Nephron (organoid): Measurements from ENCODE around the gene OR1D2.
A peak's percentile ranks its signal among the peaks of the same experiment; 100 is the strongest.

Source experiments
- H3K27ac Mint-ChIP-seq, 3 experiments: 2 replicates each; pipeline ENCODE4 v1.8.0; 2020; ENCODE audit warnings: mixed read lengths in 3 of 3, mild to moderate bottlenecking in 2 of 3, moderate library complexity in 1 of 3
- H3K27me3 Mint-ChIP-seq: 2 replicates; pipeline ENCODE4 v1.8.0; 2021; ENCODE audit warnings: low read depth, mild to moderate bottlenecking, moderate library complexity, mixed read lengths
- H3K36me3 Mint-ChIP-seq: 2 replicates; pipeline ENCODE4 v1.8.0; 2020; ENCODE audit warnings: low read depth, mixed read lengths
- H3K4me1 Mint-ChIP-seq: 2 replicates; pipeline ENCODE4 v1.8.0; 2020; ENCODE audit warnings: mixed read lengths
- H3K4me3 Mint-ChIP-seq, 3 experiments: 2 replicates each; pipeline ENCODE4 v1.8.0; 2020; ENCODE audit warnings: mild to moderate bottlenecking in 3 of 3, mixed read lengths in 3 of 3, moderate library complexity in 2 of 3
- H3K9me3 Mint-ChIP-seq: 2 replicates; pipeline ENCODE4 v1.8.0; 2020; ENCODE audit warnings: mixed read lengths
- TF ChIP-seq, protein P1 (sequence below), 3 experiments: fragments of 200-600 bp; sonication (generic); IDR thresholded peaks; one replicate each; pipeline ENCODE4 v1.5.0; 2021; ENCODE audit warnings: antibody characterized with exemption in 3 of 3; ENCODE audit not compliant: unreplicated experiment in 3 of 3

The OR1D2 gene

DNA sequence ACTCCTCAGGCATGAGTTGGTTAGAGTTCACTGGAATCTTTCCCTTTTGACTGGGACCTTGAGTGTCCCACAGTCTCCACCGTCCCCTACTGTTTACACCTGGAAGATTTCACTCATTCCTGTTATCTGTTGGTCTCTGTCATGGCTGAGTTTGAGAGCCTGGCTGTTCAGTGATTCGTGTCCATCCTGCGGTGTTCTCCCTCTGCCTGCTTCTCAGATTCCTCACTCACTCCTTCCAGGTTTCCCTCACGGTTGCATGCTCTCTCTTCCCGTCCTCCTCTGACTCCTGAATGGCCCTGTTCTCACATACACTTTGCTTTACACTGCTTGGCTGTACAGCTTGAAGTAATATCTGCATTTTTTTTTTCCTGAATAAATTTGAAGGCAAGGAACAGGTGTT is 65.3 kb downstream of the OR1D2 start:
- TF ChIP-seq, protein P1, sequence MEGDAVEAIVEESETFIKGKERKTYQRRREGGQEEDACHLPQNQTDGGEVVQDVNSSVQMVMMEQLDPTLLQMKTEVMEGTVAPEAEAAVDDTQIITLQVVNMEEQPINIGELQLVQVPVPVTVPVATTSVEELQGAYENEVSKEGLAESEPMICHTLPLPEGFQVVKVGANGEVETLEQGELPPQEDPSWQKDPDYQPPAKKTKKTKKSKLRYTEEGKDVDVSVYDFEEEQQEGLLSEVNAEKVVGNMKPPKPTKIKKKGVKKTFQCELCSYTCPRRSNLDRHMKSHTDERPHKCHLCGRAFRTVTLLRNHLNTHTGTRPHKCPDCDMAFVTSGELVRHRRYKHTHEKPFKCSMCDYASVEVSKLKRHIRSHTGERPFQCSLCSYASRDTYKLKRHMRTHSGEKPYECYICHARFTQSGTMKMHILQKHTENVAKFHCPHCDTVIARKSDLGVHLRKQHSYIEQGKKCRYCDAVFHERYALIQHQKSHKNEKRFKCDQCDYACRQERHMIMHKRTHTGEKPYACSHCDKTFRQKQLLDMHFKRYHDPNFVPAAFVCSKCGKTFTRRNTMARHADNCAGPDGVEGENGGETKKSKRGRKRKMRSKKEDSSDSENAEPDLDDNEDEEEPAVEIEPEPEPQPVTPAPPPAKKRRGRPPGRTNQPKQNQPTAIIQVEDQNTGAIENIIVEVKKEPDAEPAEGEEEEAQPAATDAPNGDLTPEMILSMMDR (IDR thresholded peaks at IDR 0.05; ENCODE audit: unreplicated experiment in 3 of 3): no peak
- peak overlapping the region in 2 of 3 experiments; percentile 40 to 73 for H3K27ac Mint-ChIP-seq
- H3K36me3 Mint-ChIP-seq: no peaks in the 10 kb centered on the region
- H3K4me1 Mint-ChIP-seq: peaks cover 21% of the 10 kb centered on the region
- peaks cover 13% of the 10 kb centered on the region for H3K27me3 Mint-ChIP-seq
- H3K9me3 Mint-ChIP-seq: peaks cover 7% of the 10 kb centered on the region
- H3K4me3 Mint-ChIP-seq: no peak overlapping the region
